Activated naive CD8-positive, alpha-beta T cell treated with anti-CD3 and anti-CD28 coated beads, Interleukin-2, amount 50 U/mL, for 24 hours (primary cell): ENCODE data around the gene REXO5.
"Not testable (repeated sequence)": the region's sequence is repeated elsewhere in the genome, so short reads cannot be mapped to it uniquely, and the experiment has no call there.

Experiments
- ATAC-seq: fragments of 150-1000 bp; cut with Tn5 transposase; one replicate; pipeline ENCODE4 v1.10.0; 2021
- DNase-seq: peaks from one replicate; pipeline ENCODE4 v3.0.0; 2021
- H3K27ac Mint-ChIP-seq: one replicate; pipeline ENCODE4 v1.8.0; 2021; ENCODE audit warnings: mild to moderate bottlenecking, mixed read lengths
- H3K27me3 Mint-ChIP-seq: one replicate; pipeline ENCODE4 v1.8.0; 2021; ENCODE audit warnings: mixed read lengths
- H3K36me3 Mint-ChIP-seq: one replicate; pipeline ENCODE4 v1.8.0; 2021; ENCODE audit warnings: low read depth, mixed read lengths
- H3K4me1 Mint-ChIP-seq: one replicate; pipeline ENCODE4 v1.8.0; 2021; ENCODE audit warnings: mixed read lengths
- H3K4me3 Mint-ChIP-seq: one replicate; pipeline ENCODE4 v1.8.0; 2021; ENCODE audit warnings: mild to moderate bottlenecking, moderate library complexity, mixed read lengths
- H3K9me3 Mint-ChIP-seq: one replicate; pipeline ENCODE4 v1.8.0; 2021; ENCODE audit warnings: mixed read lengths

REXO5 gene

DNA sequence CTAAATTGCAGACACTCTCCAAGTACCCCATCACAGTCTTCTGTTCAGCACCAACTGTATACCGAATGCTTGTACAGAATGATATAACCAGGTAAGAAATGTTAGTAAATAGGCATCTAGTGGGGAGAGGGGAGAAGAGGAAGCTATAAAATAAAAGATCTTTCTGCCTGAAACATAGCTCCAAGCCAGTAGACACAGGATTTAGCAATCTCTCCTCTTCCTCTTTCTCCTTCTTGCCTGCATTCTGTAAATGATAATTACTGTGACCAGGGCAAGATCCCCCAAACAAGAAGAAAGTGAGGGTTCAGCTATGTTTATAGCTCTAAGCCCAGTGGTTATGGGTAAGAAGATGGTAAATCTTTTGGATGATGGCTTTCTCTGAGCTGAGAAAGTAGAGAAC lies 24.6 kb upstream of the REXO5 start:
- Mint-ChIP-seq H3K4me3 (no peak overlapping the region), H3K27ac (no peak overlapping the region), H3K4me1 (no peaks in the 10 kb centered on the region), H3K27me3 (no peaks in the 10 kb centered on the region), H3K36me3 (no peaks in the 10 kb centered on the region), H3K9me3 (no peaks in the 10 kb centered on the region)
- DNase-seq (no peak), ATAC-seq (no peak)

GRCh38 chr16:20782470-20782869 lies 23.9 kb upstream of the REXO5 start:
- no peak overlapping the region for H3K4me3 Mint-ChIP-seq
- H3K36me3 Mint-ChIP-seq, result peaks cover 1% of the 10 kb centered on the region
- ATAC-seq, result no peak
- H3K9me3 Mint-ChIP-seq, result no peaks in the 10 kb centered on the region
- no peaks in the 10 kb centered on the region for H3K27me3 Mint-ChIP-seq
- DNase-seq, result no peak
- no peak overlapping the region for H3K27ac Mint-ChIP-seq
- no peaks in the 10 kb centered on the region for H3K4me1 Mint-ChIP-seq

GRCh38 chr16:20784204-20784603 lies 22.1 kb upstream of the REXO5 start:
- no peak for DNase-seq
- H3K27ac Mint-ChIP-seq, result no peak overlapping the region
- H3K27me3 Mint-ChIP-seq, result no peaks in the 10 kb centered on the region
- no peaks in the 10 kb centered on the region for H3K9me3 Mint-ChIP-seq
- no peak overlapping the region for H3K4me3 Mint-ChIP-seq
- H3K36me3 Mint-ChIP-seq, result peaks cover 1% of the 10 kb centered on the region
- no peaks in the 10 kb centered on the region for H3K4me1 Mint-ChIP-seq
- no peak for ATAC-seq

DNA sequence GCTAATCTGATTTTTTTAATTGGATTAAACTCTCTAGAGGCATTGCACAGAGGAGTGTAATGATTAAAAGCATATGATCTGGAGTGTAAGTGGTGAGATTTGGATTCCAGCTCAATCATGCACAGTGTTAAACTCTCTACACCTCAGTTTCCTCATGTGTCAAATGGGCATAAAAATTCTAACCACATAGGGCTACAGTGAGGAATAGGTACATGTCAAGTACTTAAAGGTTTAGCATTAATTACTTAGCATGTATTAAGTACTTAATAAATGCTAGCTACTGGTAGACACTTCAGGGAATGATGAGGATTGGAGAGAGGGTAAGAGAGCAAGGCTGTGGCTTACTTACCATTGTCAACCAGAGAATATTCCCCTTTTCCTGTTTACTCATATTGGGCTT lies 17.2 kb upstream of the REXO5 start:
- Mint-ChIP-seq H3K4me3 (no peak overlapping the region), H3K27me3 (no peaks in the 10 kb centered on the region), H3K36me3 (peaks cover 1% of the 10 kb centered on the region), H3K4me1 (no peaks in the 10 kb centered on the region), H3K27ac (no peak overlapping the region), H3K9me3 (no peaks in the 10 kb centered on the region)
- DNase-seq (no peak), ATAC-seq (no peak)

DNA sequence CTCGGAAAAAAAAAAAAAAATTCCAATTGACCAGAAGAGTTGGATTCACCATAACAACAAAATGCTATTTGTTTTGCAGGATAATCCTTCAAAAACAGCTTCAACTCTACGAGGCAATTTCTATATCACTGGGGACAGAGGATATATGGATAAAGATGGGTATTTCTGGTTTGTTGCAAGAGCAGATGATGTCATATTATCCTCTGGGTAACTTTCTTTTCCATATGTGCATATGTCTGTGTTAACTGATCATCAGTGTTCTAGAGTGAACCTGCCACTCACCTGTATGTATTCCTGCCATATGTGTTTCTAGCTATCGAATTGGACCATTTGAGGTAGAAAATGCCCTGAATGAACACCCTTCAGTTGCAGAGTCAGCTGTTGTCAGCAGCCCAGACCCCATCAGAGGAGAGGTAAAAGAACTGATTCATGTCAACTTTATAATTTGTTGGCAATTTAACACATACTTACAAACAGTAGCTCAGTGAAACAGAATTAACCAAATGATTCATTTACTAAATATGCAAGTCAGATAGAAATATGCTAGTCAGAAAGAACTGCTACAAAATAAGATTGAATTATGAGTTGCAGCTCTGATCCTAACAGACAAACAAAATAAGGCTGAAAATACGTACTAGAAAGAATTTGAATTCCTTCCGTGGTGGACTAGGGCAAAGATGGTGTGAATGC lies 14.3 kb upstream of the REXO5 start:
- Mint-ChIP-seq H3K4me1 (no peaks in the 10 kb centered on the region), H3K36me3 (peaks cover 2% of the 10 kb centered on the region), H3K27ac (no peak overlapping the region), H3K27me3 (no peaks in the 10 kb centered on the region), H3K9me3 (no peaks in the 10 kb centered on the region), H3K4me3 (no peak overlapping the region)
- no peak for DNase-seq
- no peak for ATAC-seq

- no peak overlapping the region for H3K27ac Mint-ChIP-seq
- H3K9me3 Mint-ChIP-seq, result no peaks in the 10 kb centered on the region
- no peaks in the 10 kb centered on the region for H3K27me3 Mint-ChIP-seq
- peaks cover 11% of the 10 kb centered on the region for H3K4me1 Mint-ChIP-seq
- ATAC-seq (no peak), DNase-seq (no peak)
- no peak overlapping the region for H3K4me3 Mint-ChIP-seq
- peaks cover 19% of the 10 kb centered on the region for H3K36me3 Mint-ChIP-seq
Measured at GRCh38 chr16:20798364-20798763, 8.0 kb upstream of the REXO5 start.

GRCh38 chr16:20799599-20799998 lies 6.7 kb upstream of the REXO5 start:
- DNase-seq (no peak), ATAC-seq (no peak)
- no peaks in the 10 kb centered on the region for H3K27me3 Mint-ChIP-seq
- no peak overlapping the region for H3K27ac Mint-ChIP-seq
- peaks cover 19% of the 10 kb centered on the region for H3K36me3 Mint-ChIP-seq
- H3K9me3 Mint-ChIP-seq, result no peaks in the 10 kb centered on the region
- no peak overlapping the region for H3K4me3 Mint-ChIP-seq
- peaks cover 11% of the 10 kb centered on the region for H3K4me1 Mint-ChIP-seq

DNA sequence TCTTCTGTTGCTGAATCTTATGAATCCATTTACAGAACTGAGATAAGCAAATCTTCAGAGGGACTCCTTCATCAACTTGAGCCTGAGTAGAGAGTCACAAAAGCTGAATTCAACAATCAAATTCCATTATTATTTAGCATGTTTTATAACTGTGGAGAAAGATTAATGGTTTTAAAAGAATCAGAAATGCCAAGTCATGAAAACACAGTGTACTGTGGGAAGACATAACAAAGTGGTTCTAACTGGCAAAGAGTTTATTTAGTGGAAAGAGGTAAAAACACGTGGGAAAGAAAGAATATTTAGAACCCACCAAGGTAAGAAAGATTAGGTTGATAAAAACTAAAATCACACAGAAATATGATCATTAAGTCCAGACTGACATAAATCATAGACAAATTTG lies 5.0 kb upstream of the REXO5 start:
- peaks cover 19% of the 10 kb centered on the region for H3K36me3 Mint-ChIP-seq
- no peaks in the 10 kb centered on the region for H3K27me3 Mint-ChIP-seq
- DNase-seq (no peak), ATAC-seq (no peak)
- no peaks in the 10 kb centered on the region for H3K9me3 Mint-ChIP-seq
- no peak overlapping the region for H3K4me3 Mint-ChIP-seq
- H3K27ac Mint-ChIP-seq, result no peak overlapping the region
- H3K4me1 Mint-ChIP-seq, result peaks cover 17% of the 10 kb centered on the region

- no peak overlapping the region for H3K4me3 Mint-ChIP-seq
- DNase-seq (no peak), ATAC-seq (no peak)
- no peaks in the 10 kb centered on the region for H3K9me3 Mint-ChIP-seq
- H3K4me1 Mint-ChIP-seq, result peaks cover 31% of the 10 kb centered on the region
- H3K27me3 Mint-ChIP-seq, result no peaks in the 10 kb centered on the region
- no peak overlapping the region for H3K27ac Mint-ChIP-seq
- H3K36me3 Mint-ChIP-seq, result peaks cover 16% of the 10 kb centered on the region
Measured at GRCh38 chr16:20803192-20803560, 3.2 kb upstream of the REXO5 start.

- H3K4me1 Mint-ChIP-seq, result peaks cover 28% of the 10 kb centered on the region
- no peak for ATAC-seq
Measured at GRCh38 chr16:20803561-20804214, 2.6 kb upstream of the REXO5 start.

GRCh38 chr16:20805684-20806167 lies 601 bp upstream of the REXO5 start:
- Mint-ChIP-seq H3K27ac (peak overlapping the region; percentile 97), H3K4me1 (peaks cover 23% of the 10 kb centered on the region), H3K4me3 (peak overlapping the region; percentile 98)
- not testable (repeated sequence) for ATAC-seq, H3K27me3 Mint-ChIP-seq, DNase-seq, H3K36me3 Mint-ChIP-seq, H3K9me3 Mint-ChIP-seq

More at GRCh38 chr16:20803561-20804214, 2.6 kb upstream of the REXO5 start:
- Mint-ChIP-seq H3K27ac (no peak overlapping the region), H3K36me3 (peaks cover 14% of the 10 kb centered on the region), H3K4me3 (no peak overlapping the region), H3K9me3 (no peaks in the 10 kb centered on the region), H3K27me3 (no peaks in the 10 kb centered on the region)
- DNase-seq, result no peak

DNA sequence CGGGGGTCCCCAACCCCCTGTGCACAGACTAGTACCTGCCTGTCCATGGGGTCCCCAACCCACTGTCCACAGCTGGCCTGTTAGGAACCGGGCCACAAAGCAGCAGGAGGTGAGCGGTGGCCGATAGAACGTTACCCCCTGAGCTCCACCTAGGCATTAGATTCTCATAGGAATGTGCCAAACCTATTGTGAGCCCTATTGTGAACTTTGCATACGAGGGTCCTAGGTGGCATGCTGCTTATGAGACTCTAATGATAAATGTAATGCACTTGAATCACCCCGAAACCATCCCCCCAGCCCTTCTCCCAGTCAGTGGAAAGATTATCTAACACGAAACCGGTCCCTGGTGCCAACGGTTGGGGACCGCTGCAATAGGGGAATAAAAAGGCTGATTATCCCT lies 1.5 kb downstream of the REXO5 start:
- ATAC-seq (no peak), DNase-seq (no peak)
- H3K36me3 Mint-ChIP-seq, result peaks cover 8% of the 10 kb centered on the region
- peaks cover 23% of the 10 kb centered on the region for H3K4me1 Mint-ChIP-seq
- H3K9me3 Mint-ChIP-seq, result no peaks in the 10 kb centered on the region
- peak overlapping the region; percentile 82 for H3K27ac Mint-ChIP-seq
- H3K4me3 Mint-ChIP-seq, result peak overlapping the region; percentile 98
- H3K27me3 Mint-ChIP-seq, result no peaks in the 10 kb centered on the region

DNA sequence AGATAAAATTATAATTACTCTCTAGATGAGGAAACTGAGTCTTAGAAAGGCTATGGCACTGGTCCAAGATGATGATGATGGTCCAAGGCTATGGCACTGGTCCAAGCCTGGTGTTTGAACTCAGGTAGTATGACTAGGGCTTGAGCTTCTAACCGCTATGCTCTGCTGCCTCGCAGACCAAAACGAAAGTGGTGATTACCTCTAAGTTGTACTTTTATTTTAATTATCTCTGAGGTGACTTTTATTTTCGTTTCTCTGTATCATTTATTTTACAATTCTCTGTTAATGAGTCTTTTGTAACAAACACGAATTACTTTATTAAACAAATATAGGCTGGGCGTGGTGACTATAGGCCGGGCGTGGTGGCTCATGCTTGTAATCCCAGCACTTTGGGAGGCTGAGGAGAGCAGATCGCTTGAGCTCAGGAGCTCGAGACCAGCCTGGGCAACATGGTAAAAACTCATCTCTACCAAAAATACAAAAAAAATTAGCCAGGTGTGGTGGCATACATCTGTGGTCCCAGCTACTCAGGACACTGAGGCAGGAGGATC lies 5.6 kb downstream of the REXO5 start:
- Mint-ChIP-seq H3K4me1 (peaks cover 14% of the 10 kb centered on the region), H3K27ac (no peak overlapping the region), H3K27me3 (no peaks in the 10 kb centered on the region), H3K9me3 (no peaks in the 10 kb centered on the region), H3K4me3 (no peak overlapping the region), H3K36me3 (peaks cover 5% of the 10 kb centered on the region)
- ATAC-seq, result no peak
- DNase-seq, result no peak

DNA sequence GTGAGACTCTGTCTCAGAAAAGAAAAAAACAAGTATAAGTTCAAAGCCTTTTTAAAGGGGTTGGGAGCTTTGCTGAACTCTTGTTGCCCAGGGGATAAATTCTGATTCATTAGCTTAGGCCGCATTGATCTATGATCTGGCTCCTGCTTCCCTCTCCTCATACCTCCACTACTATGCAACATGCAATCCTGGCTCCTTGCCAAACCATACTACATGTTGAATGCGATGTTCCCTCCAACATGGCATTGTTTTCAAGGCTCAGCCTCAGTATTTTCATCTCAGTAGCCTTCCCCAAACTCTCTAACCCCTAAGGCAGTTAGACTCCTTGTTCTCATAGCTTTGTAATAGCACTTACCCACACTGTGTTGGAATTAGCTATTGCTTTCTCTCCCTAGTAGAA lies 6.2 kb downstream of the REXO5 start:
- Mint-ChIP-seq H3K27me3 (no peaks in the 10 kb centered on the region), H3K27ac (no peak overlapping the region), H3K4me1 (peaks cover 12% of the 10 kb centered on the region), H3K4me3 (no peak overlapping the region), H3K36me3 (peaks cover 5% of the 10 kb centered on the region), H3K9me3 (no peaks in the 10 kb centered on the region)
- ATAC-seq (no peak), DNase-seq (no peak)

DNA sequence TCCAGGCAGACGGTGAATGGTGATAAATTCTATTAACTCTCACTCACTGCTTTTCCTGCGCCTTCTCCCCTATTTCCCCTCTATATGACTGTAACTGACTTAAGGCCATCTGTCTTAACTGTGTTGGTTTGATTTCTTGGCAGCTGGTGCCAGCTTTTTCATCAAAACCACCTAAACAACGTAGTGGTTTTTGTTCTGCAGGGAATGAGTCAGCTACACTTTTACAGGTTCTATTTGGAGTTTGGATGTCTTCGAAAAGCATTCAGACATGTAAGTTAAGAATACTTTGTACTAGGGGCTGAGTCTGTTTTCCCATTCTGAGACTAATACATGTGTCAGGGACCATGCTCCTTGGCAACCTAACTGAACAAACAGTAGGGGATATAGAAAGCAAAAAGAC lies 8.5 kb downstream of the REXO5 start:
- H3K4me1 Mint-ChIP-seq, result peaks cover 4% of the 10 kb centered on the region
- no peaks in the 10 kb centered on the region for H3K27me3 Mint-ChIP-seq
- H3K4me3 Mint-ChIP-seq, result no peak overlapping the region
- no peak for DNase-seq
- peaks cover 5% of the 10 kb centered on the region for H3K36me3 Mint-ChIP-seq
- H3K27ac Mint-ChIP-seq, result no peak overlapping the region
- no peaks in the 10 kb centered on the region for H3K9me3 Mint-ChIP-seq
- no peak for ATAC-seq
